Pancreas (tissue), 10 donors: ENCODE measurements around the gene PSORS1C2. TPM values are rescaled to one million over a fixed set of nuclear protein-coding genes. Genes with fewer than 3 reads are reported as not detected.

ENCODE experiments used
- ATAC-seq, 4 donors: fragments of 200-7000 bp; cut with Tn5 transposase; one replicate each; pipeline versions ENCODE4 v1.8.0 to v1.9.1; 2020; ENCODE audit warnings: mild to moderate bottlenecking in 4 of 4, moderate library complexity in 4 of 4
- DNase-seq, 6 donors: peaks; one replicate each; pipeline ENCODE4 v3.0.0-alpha.2; 2020
- FAIRE-seq: peaks from 2 replicates; lab custom pipeline; 2012; peaks lifted over from hg19 to GRCh38; lab: Jason Lieb, UNC
- H3K27ac ChIP-seq, 4 donors: fragments of 200-600 bp; sonication (generic); 1 replicate in 3 of 4; 2 replicates in 1 of 4; pipeline versions ENCODE4 v1.5.0 to v1.8.0; 2020
- H3K27me3 ChIP-seq, 4 donors: fragments of 200-600 bp; one replicate each; pipeline ENCODE4 v1.8.0; 2021
- H3K36me3 ChIP-seq, 3 donors: fragments of 200-600 bp; sonication (generic) in 1 of 3; one replicate each; pipeline versions ENCODE4 v1.5.0 to v1.8.0; 2020 to 2021
- H3K4me1 ChIP-seq, 3 donors: fragments of 200-600 bp; one replicate each; pipeline ENCODE4 v1.8.0; 2021
- H3K4me3 ChIP-seq, 4 donors: fragments of 200-600 bp; sonication (generic) in 2 of 4; one replicate each; pipeline versions ENCODE4 v1.5.0 to v1.8.0; 2020 to 2021
- H3K9me3 ChIP-seq, 4 donors: fragments of 200-600 bp; one replicate each; pipeline ENCODE4 v1.8.0; 2021
- CTCF ChIP-seq, 4 donors: fragments of 200-600 bp; sonication (generic) in 3 of 4; IDR thresholded peaks; one replicate each; pipeline versions ENCODE4 v1.5.0 to v1.8.0; 2021; ENCODE audit warnings: antibody characterized with exemption in 4 of 4
- WGBS, 2 donors: extraction: QIAGEN DNeasy Blood & Tissue Kit; methylation state at CpG; one replicate each; pipeline ENCODE4 v1.1.7; 2013; 5-methylcytosine and 5-hydroxymethylcytosine counted together
- intact Hi-C, 3 donors: fragments of 100-400 bp; cut with DNase I; formaldehyde crosslinking; loops; one replicate each; pipeline versions ENCODE4 v1.11.1 to v1.14.2; 2022
- polyA plus RNA-seq, 2 donors: library from polyadenylated mRNA; stranded (reverse); fragments of 200-250 nt; gene quantifications; one replicate each; pipeline ENCODE4 v1.2.3, GENCODE V29; 2013
- total RNA-seq, 6 donors: library from RNA; stranded (reverse); fragmentation: NEBNext Ultra II Directional in 4 of 6; extraction: Animal tissue kit (Norgen Biotek cat#: 25700) in 4 of 6; gene quantifications; one replicate each; pipeline versions ENCODE4 v1.2.1 to v1.2.4, GENCODE V29; 2021 to 2023
- donor health status: healthy with polysubstance abuse.
- donor health status: DM: no; HTN: no; CAD: no; lungs with moderate emphysema.
- donor health status: DM: no; HTN: no; CAD: no.
- donor health status: control.
- donor health status: control.
- donor health status: Bipolar disorder and iron deficiency.
- donor health status: DM: yes; HTN: yes; CAD: no.
- donor health status: DM: no; HTN: no; CAD: no.
- donor health status: DM: no; HTN: no; CAD: no.
- donor health status: DM: yes; HTN: yes; CAD: no.

Gene PSORS1C2
- total and polyA plus RNA-seq, 8 donors: not detected

DNA sequence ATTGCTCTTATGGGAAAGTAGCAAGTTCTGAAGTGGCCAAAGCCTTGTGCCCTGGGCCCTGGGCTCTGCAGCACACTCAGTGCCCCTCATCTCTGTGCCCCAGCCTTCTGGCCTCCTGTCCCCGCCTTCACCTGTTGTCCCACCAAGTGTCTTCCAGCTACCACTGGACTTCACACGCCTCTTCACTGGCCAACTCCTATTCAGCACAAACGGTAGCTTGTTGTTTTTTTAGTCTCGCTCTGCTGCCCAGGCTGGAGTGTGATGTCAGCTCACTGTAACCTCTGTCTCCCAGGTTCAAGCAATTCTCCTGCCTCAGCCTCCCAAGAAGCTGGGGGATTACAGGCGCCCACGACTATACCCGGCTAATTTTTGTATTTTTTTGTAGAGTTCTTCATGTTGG is 13.9 kb upstream of the PSORS1C2 start:
- WGBS, 2 donors: 87 to 98% methylated on average over 7 of the region's 7 CpGs

GRCh38 chr6:31149827-31150447 is 11.1 kb upstream of the PSORS1C2 start:
- no peak for TF ChIP-seq CTCF (IDR thresholded peaks at IDR 0.05)
- Histone ChIP-seq H3K4me3 (no peak overlapping the region), H3K4me1 (no peaks in the 10 kb centered on the region), H3K27ac (no peak overlapping the region), H3K9me3 (no peaks in the 10 kb centered on the region), H3K36me3 (peaks cover 0 to 4% (median 0%) of the 10 kb centered on the region in 3 donors), H3K27me3 (no peaks in the 10 kb centered on the region)
- ATAC-seq (no peak), FAIRE-seq (no peak), DNase-seq (no peak)
- 87 to 91% methylated on average over 6 of the region's 6 CpGs for WGBS, 2 donors
- intact Hi-C loops: no loop called here

More for the DNA sequence above, 13.9 kb upstream of the PSORS1C2 start:
- DNase-seq (no peak), FAIRE-seq (no peak), ATAC-seq (no peak)
- TF ChIP-seq CTCF (IDR thresholded peaks at IDR 0.05): no peak
- H3K4me1 ChIP-seq: peaks cover 0 to 4% (median 0%) of the 10 kb centered on the region in 3 donors
- H3K9me3 ChIP-seq: no peaks in the 10 kb centered on the region
- H3K27ac ChIP-seq: no peak overlapping the region
- no peaks in the 10 kb centered on the region for H3K27me3 ChIP-seq
- peaks cover 0 to 4% (median 0%) of the 10 kb centered on the region in 3 donors for H3K36me3 ChIP-seq
- H3K4me3 ChIP-seq: no peak overlapping the region
- intact Hi-C loops: no loop called here

- Histone ChIP-seq H3K4me3 (no peak overlapping the region), H3K4me1 (no peaks in the 10 kb centered on the region), H3K9me3 (no peaks in the 10 kb centered on the region), H3K36me3 (peaks cover 0 to 4% (median 0%) of the 10 kb centered on the region in 3 donors), H3K27ac (no peak overlapping the region), H3K27me3 (no peaks in the 10 kb centered on the region)
- FAIRE-seq (no peak), DNase-seq (no peak), ATAC-seq (no peak)
- WGBS, 2 donors: 94 to 98% methylated on average over 10 of the region's 10 CpGs
- intact Hi-C loops: no loop called here
- no peak for TF ChIP-seq CTCF (IDR thresholded peaks at IDR 0.05)
Measured at GRCh38 chr6:31145386-31145785, 6.5 kb upstream of the PSORS1C2 start.

DNA sequence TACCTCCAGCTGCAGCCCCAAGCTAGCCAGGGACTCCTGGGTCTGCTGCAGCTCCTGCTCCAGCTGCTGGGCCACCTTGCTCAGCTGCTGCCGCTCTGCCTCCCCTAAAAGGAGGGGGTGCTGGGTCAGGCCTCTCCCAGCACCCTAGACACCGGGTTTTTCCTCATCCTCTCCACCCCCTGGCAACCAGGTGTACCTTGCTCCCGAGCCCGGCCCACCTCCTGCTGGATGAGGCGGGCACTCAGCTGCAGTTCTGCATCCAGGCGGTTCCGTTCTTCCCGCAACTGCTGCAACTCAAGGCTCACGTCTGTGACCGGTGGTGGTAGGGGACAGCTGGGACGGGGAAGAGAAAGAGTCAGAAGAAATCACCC is 6.1 kb upstream of the PSORS1C2 start:
- 79 to 90% methylated on average over 11 of the region's 11 CpGs for WGBS, 2 donors
- intact Hi-C loops: no loop called here
- Histone ChIP-seq H3K9me3 (no peaks in the 10 kb centered on the region), H3K4me1 (no peaks in the 10 kb centered on the region), H3K27me3 (no peaks in the 10 kb centered on the region), H3K27ac (no peak overlapping the region), H3K36me3 (peaks cover 0 to 4% (median 0%) of the 10 kb centered on the region in 3 donors), H3K4me3 (no peak overlapping the region)
- no peak for FAIRE-seq
- no peak for TF ChIP-seq CTCF (IDR thresholded peaks at IDR 0.05)
- DNase-seq: no peak
- ATAC-seq: peak in 1 of 4 donors; percentile 30

GRCh38 chr6:31144296-31144969 is 5.6 kb upstream of the PSORS1C2 start:
- intact Hi-C loops: no loop called here
- Histone ChIP-seq H3K27ac (no peak overlapping the region), H3K27me3 (no peaks in the 10 kb centered on the region), H3K36me3 (no peaks in the 10 kb centered on the region), H3K4me1 (no peaks in the 10 kb centered on the region), H3K4me3 (no peak overlapping the region), H3K9me3 (no peaks in the 10 kb centered on the region)
- FAIRE-seq (no peak), DNase-seq (no peak), ATAC-seq (peak in 2 of 4 donors; percentile 39 to 55)
- TF ChIP-seq CTCF (IDR thresholded peaks at IDR 0.05): no peak
- WGBS, 2 donors: 87 to 91% methylated on average over 18 of the region's 18 CpGs
